G401.6 (cell line): ENCODE results near the gene PTPRN2.
"Not testable (repeated sequence)": the region's sequence is repeated elsewhere in the genome, so short reads cannot be mapped to it uniquely, and the experiment has no call there.

Experiments used
- FAIRE-seq: peaks from 2 replicates; lab custom pipeline; 2012; peaks lifted over from hg19 to GRCh38; lab: Jason Lieb, UNC

PTPRN2 gene

GRCh38 chr7:157671358-157672255, 916.0 kb downstream of the PTPRN2 start:
- FAIRE-seq = no peak

GRCh38 chr7:157670490-157671357, 916.9 kb downstream of the PTPRN2 start:
- no peak for FAIRE-seq

GRCh38 chr7:157669768-157670351, 917.8 kb downstream of the PTPRN2 start:
- no peak for FAIRE-seq

- FAIRE-seq = no peak
These were observed 918.5 kb downstream of the PTPRN2 start for GRCh38 chr7:157668884-157669767.

GRCh38 chr7:157668221-157668883, 919.3 kb downstream of the PTPRN2 start:
- no peak for FAIRE-seq

GRCh38 chr7:157667731-157668130, 919.9 kb downstream of the PTPRN2 start:
- FAIRE-seq = no peak

- no peak for FAIRE-seq
These were observed 920.4 kb downstream of the PTPRN2 start for GRCh38 chr7:157667261-157667660.

- FAIRE-seq = no peak
These were observed 921.0 kb downstream of the PTPRN2 start for GRCh38 chr7:157666530-157667040.

- FAIRE-seq = not testable (repeated sequence)
These were observed 922.0 kb downstream of the PTPRN2 start for GRCh38 chr7:157665634-157665988.

- FAIRE-seq = no peak
These were observed 922.6 kb downstream of the PTPRN2 start for GRCh38 chr7:157664871-157665633.

GRCh38 chr7:157664034-157664433, 923.6 kb downstream of the PTPRN2 start:
- no peak for FAIRE-seq

- FAIRE-seq = no peak
These were observed 924.5 kb downstream of the PTPRN2 start for GRCh38 chr7:157662981-157663716.

GRCh38 chr7:157662110-157662791, 925.4 kb downstream of the PTPRN2 start:
- FAIRE-seq = no peak

- no peak for FAIRE-seq
These were observed 926.0 kb downstream of the PTPRN2 start for GRCh38 chr7:157661611-157661975.

GRCh38 chr7:157660971-157661610, 926.5 kb downstream of the PTPRN2 start:
- FAIRE-seq = no peak

GRCh38 chr7:157658851-157659412, 928.7 kb downstream of the PTPRN2 start:
- FAIRE-seq = no peak

- no peak for FAIRE-seq
These were observed 929.6 kb downstream of the PTPRN2 start for GRCh38 chr7:157657741-157658740.
